ENCODE results near the gene ELP5.

GRCh38 chr17:7216242-7217112 is 35.5 kb upstream of the ELP5 start:
- TF ChIP-seq CTCF (conservative IDR thresholded peaks at IDR 0.05 in 1 of 2, IDR thresholded peaks at IDR 0.05 in 1 of 2; ENCODE audit: low read depth in 1 of 2, low read length in 2 of 2): no peak
- no peak for TF ChIP-seq EZH2 (IDR thresholded peaks at IDR 0.05; ENCODE audit: low read length, missing control alignments)

Measured in fibroblast of lung (primary cell).